Prostate gland (tissue), 2 donors: ENCODE data around the gene SYNJ2BP.

Source experiments
- CTCF ChIP-seq, 4 experiments: fragments of 200-600 bp in 2 of 4; fragments of 450-650 bp in 2 of 4; sonication (generic) in 2 of 4; IDR thresholded peaks; 1 replicate in 3 of 4; 2 replicates in 1 of 4; pipeline ENCODE4 v1.5.1; 2016 to 2019; ENCODE audit warnings: antibody characterized with exemption in 4 of 4, mild to moderate bottlenecking in 2 of 4, moderate library complexity in 2 of 4
- POLR2A ChIP-seq: fragments of 450-650 bp; IDR thresholded peaks from one replicate; pipeline ENCODE4 v1.6.1; 2016; ENCODE audit warnings: antibody characterized with exemption, mild to moderate bottlenecking

GRCh38 chr14:70454731-70455130, 37.8 kb upstream of the SYNJ2BP start:
- TF ChIP-seq CTCF (IDR thresholded peaks at IDR 0.05) (no peak), POLR2A (no peak)
